Renal cortical epithelial cell (primary cell): ENCODE measurements around the gene PTBP3. TPM values are rescaled to one million over a fixed set of nuclear protein-coding genes. Genes with fewer than 3 reads are reported as not detected.
"Not testable (repeated sequence)": the region's sequence is repeated elsewhere in the genome, so short reads cannot be mapped to it uniquely, and the experiment has no call there.

ENCODE experiments used
- DNase-seq: peaks from one replicate; pipeline ENCODE4 v3.0.0-alpha.2; 2011; ENCODE audit warnings: low read depth
- total RNA-seq: library from RNA; depleted of rRNA; stranded (reverse); fragments of >200 nt; gene quantifications from 2 replicates; pipeline ENCODE4 v1.2.3, GENCODE V29; 2014

Gene PTBP3
- total RNA-seq, 1 donor from 2014 or later = 133 TPM

- DNase-seq = no peak
These were observed 126.0 kb downstream of the PTBP3 start for GRCh38 chr9:112207451-112207850.

GRCh38 chr9:112203536-112203935 is 129.9 kb downstream of the PTBP3 start:
- peak; percentile 74 for DNase-seq

DNA sequence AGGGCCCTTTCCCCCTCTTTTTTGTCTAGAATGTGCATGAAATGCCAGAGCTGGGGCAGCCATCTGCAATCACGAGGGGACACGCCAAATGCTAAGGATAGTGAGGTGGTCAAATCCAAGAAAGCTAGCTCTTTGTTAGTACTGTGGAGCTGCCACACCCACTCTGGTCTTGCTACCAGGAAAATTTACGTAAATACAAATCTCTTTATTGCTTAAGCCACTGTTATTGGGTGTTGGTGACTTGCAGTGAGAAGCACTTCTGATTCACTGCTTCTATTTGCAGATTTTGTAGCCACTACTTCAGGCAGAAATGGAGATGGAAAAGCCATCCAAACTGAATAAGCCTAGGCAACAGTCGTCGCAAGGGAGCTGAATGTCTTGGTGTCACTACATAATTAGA is 132.7 kb downstream of the PTBP3 start:
- no peak for DNase-seq

DNA sequence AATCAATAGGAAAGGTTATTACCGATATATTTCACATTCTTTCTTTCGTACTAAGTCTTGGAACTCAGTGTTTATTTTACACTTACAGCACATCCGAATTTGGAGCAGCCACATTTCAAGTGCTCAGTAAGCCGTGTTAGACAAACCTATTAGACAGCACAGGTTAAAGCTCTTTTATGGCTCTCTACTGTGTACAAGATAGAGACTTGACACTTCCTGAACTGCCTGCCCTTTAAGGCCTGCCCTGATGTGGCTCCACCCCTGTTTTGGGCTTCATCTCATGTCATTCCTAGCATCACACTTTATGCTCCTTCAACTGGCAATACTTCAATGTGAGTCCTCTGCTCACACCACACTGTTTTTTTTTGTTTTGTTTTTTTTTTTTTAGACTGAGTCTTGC is 134.8 kb downstream of the PTBP3 start:
- no peak for DNase-seq

- DNase-seq = no peak
These were observed 138.4 kb downstream of the PTBP3 start for GRCh38 chr9:112194969-112195431.

DNA sequence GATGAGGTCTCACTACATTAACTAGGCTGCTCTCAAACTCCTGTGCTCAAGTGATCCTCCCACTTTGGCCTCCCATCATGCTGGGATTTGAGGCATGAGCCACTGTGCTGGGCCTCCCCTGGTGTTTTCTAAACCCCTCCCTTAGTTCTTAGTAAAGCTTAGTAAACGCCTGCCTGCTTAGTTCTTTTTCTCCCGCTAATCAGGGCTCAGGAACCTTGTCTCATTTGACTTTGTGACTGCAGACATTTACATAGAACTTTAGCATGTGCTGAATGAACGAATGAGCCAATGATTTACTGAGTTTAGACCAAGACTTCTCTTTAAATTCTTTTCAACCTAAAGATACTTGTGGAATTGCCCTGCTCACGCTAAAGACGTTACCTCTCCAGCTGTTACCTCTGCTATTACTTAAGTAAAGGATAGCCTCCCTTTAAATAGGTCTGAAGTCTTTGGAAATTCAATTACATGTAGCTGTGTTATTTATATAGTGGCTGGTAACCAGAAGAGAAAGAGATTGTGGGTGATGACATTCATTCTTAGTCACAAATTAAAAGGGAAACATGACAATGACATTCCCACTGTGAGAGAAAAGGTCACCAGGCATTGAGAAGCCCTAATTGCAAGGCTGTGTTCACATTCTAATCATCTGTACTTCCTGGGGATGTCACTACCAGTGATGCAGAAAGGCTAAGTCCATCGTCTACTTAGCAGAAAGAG is 139.7 kb downstream of the PTBP3 start:
- no peak for DNase-seq

- DNase-seq = not testable (repeated sequence)
These were observed 143.1 kb downstream of the PTBP3 start for GRCh38 chr9:112190320-112190719.

DNA sequence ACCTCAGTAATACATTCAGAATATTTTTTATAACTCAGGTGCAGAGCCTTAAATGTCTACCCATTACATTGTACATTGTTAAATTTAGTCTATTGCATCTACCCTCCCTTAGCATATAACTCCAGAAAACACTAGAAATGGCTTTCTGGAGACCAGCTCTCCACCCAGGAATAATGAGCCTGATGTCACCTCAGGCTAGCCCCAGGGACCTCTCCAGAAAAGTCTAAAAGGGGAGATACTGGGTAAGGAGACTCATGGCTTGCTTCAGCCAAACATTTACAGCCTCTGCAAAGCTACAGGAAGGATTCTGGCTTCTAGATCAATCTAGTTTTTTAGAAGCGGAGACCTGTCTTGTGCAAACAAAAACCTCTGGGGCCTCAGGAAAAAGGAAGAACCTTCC is 144.5 kb downstream of the PTBP3 start:
- DNase-seq = no peak

DNA sequence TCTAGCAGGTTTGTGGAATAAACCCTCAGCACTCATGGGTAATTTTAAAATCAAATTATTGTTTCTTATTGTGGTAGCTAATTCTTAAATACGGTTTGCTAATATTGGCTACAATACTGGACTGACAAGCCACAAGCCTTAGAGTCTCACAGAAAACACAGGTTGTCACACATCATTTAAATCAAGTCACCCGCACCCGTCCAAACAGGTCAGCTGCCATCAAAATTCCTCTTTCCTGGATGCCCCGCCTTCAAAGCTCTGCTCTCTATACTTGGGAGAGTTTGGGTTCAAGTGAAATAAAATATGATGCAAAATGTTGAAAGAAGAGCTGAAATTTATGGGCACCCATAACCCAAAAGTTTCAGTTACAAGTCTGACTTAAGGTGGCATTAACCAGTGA is 146.0 kb downstream of the PTBP3 start:
- DNase-seq = no peak

- no peak for DNase-seq
These were observed 146.7 kb downstream of the PTBP3 start for GRCh38 chr9:112186695-112187094.

GRCh38 chr9:112184946-112185345 is 148.5 kb downstream of the PTBP3 start:
- DNase-seq = no peak

DNA sequence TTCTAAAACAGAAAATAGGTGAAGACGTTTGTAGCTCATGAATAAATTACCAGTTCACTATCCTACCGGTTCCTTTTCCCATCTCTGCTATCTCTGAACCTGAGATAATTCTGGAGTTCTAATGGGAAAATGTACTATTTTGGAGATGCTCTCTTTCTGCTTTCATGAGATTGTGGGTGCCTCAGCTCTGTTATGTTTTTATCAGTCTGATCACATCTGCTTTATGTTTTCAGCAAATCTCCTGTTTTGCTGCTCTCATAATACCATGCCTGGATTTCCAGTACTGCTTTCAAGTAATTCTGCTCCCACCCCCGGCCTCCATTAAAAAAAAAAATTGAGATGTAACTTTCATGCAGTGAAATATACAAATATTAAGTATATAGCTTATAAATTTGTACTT is 149.2 kb downstream of the PTBP3 start:
- DNase-seq = no peak

DNA sequence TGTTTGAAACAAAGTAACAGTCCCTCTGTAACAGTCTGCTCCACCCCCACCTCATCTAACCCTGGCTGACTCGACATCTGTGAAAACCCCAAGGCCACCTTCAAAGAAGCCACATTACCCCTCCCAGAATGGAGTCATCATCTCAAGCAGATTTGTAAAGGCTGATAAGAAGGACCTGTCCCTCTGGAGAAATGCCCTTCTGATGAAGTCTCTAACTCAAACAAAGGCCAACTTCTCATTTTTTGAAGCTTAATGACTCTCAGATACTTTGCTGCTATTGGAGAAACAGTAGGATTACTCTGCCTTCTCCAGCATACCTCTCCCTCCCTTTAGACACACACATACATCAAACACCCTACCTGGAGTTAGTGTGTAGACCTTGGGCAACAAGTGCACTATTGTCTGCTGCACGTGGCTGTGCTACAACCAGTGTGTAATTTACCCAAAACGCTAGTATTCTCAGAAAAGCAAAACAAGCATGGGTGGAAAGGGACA is 153.0 kb downstream of the PTBP3 start:
- DNase-seq = peak; percentile 36

DNA sequence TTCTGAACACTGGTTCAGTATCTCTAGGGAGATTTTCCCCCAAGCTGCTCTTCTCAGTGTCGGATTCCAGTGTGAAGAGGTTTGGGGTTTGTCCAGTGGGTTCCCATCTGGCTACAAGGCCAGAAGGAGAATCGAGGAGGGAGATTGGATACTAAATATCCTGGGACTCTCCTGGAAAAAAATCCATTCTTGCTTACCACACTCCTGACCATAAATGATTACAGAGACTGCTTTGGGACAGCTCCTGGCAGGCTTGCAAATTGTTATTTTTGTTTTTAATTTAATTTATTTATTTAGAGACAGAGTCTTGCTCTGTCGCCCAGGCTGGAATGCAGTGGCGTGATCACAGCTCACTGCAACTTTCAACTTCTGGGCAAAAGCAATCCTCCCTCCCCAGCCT is 153.6 kb downstream of the PTBP3 start:
- no peak for DNase-seq

DNA sequence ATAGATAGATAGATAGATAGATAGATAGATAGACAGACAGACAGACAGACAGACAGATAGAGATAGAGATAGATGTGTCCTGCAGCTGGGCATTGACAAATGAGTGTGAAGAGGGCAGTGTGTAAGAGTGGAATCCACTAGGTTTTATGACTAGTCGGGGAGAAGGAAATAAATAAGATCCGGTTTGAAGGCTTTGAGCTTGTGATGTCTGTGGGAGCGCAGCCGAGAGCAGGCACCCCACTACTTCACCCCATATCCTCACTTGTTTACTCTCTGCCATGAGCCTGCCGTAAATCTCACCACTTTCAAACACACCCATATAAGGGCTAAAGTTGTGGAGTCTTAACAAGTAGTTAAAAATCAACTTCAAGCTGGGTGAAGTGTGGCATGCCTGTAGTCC is 156.9 kb downstream of the PTBP3 start:
- DNase-seq = peak; percentile 86

DNA sequence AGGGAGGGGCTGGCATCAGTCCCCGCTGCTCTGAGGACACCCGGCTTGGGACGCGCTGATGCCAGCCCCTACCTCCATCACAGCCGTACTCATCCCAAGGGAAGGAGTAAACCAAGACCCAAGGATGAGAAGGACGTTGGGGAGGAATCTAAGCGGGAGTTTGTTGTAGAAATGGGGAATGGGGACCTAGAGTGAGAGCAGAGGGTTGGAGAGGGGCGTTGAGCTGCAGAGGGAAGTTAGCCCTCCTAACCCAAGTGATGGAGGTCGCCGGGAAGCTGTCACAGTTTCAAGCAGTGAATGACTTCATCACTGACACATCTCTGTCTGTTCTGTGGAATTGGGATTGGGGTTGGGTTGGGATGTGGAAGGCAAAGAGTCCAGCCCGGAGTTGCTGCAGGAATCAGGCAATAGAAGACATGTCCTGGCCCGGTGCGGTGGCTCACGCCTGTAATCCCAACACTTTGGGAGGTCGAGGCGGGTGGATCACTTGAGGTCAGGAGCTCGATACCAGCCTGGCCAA is 157.6 kb downstream of the PTBP3 start:
- DNase-seq = no peak

DNA sequence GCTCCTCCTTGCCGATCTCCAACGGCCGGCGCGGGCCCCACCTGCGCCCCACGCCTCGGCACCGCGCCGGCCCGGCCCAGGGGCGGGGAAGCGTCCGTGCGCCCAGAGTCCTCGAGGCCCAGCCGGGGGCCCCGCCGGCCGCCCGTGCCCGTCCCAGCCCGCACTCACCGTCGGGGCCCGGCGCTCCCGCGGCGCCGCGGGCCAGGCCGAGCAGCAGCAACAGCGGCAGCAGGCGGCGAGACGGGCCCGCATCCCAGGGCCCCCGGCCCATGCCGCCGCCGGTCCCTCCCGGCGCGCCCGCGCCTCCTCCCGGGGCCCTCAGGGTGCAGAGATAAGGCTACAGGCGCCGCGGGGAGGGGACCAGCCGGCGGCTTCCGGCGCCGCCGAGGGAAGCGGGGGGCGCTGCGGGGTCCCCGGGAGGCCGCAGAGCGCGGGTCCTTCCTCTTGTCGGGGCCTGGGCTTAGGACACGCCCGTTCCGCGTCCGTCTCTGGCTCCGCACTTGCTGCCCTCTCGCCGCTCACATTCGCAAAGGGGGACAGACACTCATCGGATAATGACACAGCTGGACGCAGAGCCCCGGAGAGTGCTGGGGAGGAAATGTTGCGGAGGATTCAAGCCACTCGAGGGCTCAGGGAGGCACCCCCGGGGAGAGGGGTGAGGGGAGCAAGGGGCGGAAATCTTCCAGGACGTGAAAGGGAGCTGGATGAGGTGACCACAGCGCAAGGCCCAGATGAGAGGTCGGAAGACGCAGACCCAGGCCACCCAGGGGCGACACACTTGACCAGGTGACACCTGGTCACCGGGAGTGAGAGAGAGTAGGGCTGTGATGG is 158.2 kb downstream of the PTBP3 start, which contains the start of gene SUSD1:
TSS of gene SUSD1 (minus strand) at position 333 of the 831 bp plus-strand sequence. CDS start at position 271, 62 bp downstream.
- no peak for DNase-seq

DNA sequence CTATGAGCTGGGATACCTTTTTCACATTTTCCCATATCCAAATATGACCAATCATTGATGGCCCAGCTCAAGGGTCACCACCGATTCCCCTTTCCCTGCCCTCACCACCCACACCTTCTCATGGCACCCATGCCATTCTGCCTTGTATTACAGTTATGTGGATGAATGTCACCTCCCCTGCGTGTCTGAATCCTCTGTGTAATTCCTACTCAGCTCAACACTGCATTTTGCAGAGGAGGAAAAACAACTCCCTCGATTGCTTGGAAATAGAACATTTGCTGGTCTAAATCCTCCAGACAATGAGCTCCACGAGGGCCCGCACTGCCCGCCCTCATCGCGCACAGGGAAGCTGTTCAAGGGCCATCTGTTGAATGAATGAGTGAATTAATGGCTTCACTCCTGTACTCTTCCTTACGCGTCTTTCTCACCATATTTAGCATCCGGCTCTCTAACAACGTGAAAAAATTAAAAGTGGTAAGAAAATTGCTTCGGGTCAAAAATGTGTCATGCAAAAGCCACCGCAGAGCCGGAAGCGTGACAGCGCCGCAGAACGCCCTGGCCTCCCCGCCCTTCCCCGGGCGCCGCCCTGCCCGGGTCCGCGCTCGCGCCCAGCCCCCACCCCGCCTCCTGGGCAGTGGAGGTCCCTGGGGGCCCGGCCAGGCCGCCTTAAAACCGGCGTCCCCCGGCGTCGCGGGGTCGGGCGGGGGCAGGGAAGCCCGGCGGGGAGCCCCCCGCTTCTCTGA is 159.0 kb downstream of the PTBP3 start:
- DNase-seq = no peak

GRCh38 chr9:112173489-112174221 is 159.8 kb downstream of the PTBP3 start:
- DNase-seq = no peak

- no peak for DNase-seq
These were observed 162.5 kb downstream of the PTBP3 start for GRCh38 chr9:112170968-112171367.

DNA sequence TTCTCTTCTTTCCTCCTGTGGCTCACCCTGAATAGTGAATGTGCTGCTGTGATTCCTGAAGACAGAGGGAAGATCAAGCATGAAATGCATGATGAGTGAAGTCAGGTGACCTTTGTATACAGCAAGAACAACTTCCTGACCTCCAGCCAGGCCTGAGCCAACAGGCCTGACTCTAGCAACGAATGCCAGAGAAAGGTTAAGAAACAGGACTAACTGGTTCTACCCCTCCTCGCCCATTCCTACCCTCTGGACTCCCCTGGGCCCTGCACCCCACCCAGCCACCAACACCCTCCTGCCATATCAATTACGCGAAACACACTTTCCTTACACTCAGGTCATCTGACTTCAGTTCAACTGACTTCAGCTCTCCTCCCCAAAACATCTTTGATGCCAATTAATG is 163.2 kb downstream of the PTBP3 start:
- DNase-seq = peak; percentile 63
